HG02852 (cell line): ENCODE measurements around the gene CPM.

ENCODE experiments used
- ATAC-seq: cut with Tn5 transposase; IDR thresholded peaks from one replicate; pipeline ENCODE4 v1.9.1; 2021; ENCODE audit warnings: mild to moderate bottlenecking, moderate library complexity; ENCODE audit not compliant: unreplicated experiment

CPM gene

DNA sequence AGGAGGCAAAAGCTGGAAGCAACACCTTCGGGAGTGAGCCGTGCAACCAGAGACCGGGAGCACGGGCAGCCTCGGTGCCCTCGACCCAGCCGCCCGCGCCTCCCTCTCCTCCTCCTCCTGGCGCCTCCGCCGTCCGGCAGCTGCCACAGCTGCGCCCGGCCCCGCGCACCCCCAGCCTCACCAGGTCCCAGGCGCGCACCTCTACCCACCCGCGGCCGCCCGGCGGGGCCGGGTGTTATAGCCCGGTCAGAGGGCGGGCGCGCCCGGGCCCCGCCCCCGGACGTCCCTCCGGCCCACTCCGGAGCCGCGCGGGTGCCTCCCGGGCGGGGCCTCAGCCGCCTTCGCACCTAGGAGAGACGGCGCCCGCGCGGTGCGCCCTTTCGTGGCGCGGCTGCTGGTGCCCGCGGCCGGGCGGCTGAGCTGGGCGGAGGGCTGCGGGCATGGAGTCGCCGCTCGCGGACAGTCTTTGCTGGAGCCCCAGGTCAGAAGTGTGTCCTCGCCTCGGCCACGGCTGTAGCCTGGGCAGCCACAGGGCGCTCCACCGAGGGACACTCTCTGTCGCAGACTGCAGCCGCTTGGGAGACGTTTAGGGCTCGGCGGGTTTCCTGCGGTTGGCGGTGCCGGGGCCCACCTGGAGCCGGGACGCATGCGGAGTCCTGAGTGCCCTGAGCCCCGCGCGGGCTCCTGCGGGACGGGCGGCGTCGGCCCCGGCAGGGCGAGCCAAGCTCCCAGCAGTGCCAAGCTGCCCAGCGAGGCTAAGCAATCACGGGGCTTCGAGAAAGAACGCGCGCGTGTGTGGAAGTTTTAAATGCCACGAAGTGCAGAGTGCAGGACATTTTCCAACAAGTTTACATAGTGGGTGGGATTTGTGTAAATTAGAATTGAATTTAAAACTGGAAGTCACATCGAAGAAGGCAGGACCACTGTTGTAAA, at the start of gene CPM:
Gene CPM (minus strand): TSS at position 211 of the 933 bp plus-strand sequence. CDS start 334 bp downstream, outside the sequence.
- peak; percentile 91 for ATAC-seq

DNA sequence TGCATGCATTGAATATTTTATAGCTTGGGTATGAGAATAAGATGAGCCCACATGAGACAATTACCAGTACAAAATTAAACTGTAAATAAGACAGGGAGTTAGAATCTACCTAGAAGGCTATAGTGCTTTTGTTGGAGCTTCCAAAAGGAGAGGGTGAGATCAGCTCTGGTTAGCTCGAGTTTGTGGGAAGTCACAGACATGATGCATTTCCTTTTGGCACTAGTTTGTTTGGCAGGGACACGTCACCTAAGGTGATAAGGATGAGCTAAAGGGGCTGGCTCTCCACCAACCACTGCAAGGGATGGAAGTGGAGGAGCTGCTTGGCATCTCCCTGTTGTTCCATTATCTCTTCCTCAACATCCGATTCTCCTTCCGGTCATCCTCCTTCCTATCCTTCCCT, 48.5 kb upstream of the CPM start:
- no peak for ATAC-seq

DNA sequence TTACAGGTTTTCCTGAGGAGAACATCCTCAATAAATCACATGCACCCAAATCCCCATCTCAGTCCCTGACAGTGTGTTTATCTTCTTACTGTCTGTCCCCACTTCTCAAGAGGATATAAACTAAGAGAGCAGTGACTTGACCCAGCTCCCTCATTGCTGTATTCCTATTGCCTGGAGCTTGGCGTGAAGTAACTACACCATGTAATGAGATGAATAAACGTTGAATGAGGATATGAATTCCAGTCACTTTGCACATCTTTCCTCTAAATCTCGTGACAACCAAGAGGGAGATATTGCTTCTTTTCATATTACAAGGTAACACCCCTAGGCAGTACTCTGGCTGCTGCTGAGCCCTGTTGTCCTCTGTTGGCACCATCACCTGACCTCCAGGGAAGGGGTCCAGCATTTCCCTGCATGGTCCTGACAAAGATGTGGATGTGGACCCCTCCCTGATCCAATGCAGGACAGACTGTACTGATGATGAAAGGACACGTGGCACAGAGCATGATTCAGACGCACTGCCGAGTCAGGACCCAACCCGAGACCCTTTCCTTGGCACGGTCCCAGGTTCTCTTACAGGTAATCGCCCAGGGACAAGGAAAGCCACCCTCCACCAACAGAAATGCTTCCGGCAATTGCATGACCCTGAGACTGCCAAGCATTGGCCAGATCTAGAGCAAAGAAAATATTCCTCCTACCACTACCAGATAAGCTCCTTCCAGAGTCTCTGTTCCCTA, 47.7 kb upstream of the CPM start:
- no peak for ATAC-seq

DNA sequence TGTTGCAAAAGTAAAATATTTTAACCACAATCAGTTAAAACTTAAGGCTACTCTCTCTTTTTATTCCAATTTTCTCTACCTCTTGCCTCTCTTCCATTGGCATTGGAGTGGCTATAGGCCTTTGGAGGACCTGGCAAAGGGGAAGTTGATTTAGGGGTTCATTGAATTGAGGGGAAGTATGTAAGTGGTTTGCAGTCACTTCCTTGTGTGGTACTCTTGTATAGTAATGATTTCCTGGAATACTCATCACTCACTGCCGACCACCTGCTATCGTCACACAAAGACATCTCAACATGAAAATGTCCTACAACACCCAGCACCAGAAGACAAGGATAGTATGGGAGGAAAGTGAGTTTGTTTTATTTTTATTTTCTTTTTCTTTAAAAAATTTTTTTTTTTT, 45.7 kb upstream of the CPM start:
- ATAC-seq: no peak

DNA sequence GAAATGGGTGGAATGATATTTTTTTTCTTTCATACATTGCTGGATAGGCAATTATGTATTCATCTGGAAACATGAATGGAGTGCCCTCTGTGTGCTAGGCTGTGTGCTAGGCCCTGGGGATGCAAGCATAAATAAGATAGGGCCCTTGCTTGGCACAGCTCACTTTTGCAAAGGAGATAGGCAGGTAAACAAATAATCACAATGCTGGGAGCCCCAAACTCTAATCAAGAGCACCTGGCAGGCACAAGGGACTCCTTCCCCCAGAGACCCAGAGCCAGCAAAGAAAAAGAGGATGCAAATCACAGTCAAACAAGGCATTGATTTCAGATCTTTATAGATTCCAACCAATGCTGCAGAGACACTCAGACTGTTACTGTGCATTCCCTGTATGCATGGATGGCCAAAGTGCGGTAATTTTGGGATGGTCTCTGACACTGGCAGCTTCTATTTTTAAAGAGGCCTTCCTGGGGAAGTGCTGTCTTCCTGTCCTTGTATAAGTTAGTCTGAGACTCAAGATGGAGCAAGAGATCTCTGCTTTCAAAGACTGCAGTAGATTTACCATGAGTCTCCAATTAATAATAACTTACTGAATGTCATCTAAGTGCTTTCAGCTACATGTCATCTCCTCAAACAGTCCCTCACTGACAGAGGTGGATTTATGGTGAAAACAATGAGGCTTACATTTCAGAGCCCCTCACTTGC, 45.1 kb upstream of the CPM start:
- no peak for ATAC-seq

DNA sequence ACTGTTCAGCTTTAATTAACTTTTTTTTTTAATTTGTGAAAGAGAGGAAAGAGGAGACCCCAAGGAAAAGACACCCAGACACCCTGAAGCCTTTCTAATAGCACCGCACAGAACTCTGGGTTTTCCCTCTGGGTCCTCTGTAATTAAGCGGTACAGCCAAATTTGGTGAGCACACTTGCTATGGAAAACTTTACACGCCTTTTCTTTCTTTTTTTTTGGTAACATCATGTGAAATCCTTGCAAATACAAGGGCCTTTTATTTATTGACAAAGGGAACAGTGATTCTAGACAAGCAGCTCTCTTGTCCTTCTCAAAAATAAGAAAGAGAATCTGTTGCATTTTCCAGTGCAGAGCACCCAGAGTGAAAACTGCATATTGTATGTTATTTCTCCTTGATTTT, 44.4 kb upstream of the CPM start:
- no peak for ATAC-seq

DNA sequence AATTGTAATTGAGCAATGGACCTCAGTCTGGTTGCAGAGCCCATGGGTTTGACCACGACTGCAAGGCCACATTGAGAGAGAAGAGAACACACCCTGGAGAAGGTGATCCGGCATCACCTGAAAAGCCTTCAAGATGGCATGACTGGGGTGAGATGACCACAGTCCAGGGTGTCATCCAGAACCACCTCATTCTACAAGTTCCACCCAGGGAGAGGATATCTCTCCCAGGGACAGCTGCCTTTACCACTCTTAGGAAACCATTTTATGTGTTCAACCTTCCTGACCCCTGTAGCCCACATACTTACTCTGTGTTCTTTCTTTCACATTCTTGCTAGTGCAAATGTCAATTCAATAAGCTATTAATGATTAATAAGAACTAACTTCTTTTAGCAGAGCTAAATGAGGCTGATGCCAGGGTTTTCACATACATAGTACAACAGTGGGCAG, 43.4 kb upstream of the CPM start:
- ATAC-seq: no peak

DNA sequence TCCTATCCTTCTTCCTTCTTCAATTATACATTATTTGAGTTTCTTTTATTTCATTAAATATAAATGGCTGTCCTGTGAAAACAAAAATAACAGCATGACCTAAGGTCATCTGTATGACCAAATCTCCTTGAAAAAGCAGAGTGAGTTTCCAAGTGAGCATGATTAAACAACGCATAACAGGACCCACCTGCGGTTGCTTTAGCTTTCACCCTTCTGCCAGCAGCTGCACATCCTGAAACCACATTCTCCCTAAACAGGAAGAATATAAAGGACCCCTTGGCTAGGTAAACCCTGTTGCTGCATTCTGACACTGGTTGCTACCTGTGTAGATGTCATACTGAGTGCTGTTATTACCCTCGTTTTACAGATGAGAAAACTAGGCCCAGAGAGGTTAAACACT, 42.8 kb upstream of the CPM start:
- no peak for ATAC-seq

DNA sequence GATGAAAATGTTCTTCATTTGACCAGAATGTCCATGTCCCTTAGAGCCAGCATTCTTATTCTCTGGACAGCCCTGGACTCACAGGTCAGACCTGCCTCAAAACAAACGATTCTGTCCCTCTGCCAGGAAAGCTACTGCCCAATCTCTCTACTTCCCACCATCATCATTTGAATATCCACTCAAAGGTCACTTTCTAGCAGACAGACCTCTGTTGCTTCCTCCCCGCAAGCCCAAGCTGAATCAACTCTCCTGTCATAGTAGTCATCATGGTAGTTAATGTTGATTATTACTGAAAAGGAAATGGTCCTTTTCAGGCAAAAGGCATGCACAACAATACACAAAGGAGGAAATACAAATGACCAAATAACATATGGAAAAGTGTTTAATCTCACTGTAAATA, 39.6 kb upstream of the CPM start:
- no peak for ATAC-seq

DNA sequence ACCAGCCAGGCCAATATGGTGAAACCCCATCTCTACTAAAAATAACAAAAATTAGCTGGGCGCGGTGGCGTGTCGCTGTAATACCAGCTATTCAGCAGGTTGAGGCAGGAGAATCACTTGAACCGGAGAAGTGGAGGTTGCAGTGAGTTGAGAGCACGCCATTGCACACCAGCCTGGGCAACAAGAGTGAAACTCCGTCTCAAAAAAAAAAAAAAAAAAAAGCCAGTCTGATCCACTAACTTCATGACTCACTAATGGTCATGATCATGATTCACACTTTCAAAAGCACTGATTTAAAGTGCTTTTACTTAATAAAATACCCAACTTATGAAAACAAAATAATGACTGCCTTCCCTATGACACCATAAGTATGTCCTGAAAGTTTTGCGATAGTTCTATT, 38.4 kb upstream of the CPM start:
- ATAC-seq: no peak

DNA sequence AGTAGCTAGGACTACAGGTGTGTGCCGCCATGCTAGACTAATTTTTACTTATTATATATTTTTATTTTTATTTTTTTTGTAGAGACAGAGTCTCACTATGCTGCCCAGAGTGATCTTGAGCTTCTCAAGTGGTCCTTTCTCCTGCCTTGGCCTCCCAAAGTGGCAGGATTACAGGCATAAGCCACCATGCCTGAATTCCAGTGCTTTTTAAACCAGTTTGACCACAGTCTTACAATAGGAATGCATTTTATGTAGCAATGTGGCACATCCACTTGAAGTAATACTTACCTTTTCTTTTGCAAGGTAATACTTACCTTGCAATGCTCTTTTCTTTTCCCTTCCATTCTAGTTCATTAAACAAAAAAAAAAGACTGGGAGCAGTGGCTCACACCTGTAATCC, 38.0 kb upstream of the CPM start:
- no peak for ATAC-seq

DNA sequence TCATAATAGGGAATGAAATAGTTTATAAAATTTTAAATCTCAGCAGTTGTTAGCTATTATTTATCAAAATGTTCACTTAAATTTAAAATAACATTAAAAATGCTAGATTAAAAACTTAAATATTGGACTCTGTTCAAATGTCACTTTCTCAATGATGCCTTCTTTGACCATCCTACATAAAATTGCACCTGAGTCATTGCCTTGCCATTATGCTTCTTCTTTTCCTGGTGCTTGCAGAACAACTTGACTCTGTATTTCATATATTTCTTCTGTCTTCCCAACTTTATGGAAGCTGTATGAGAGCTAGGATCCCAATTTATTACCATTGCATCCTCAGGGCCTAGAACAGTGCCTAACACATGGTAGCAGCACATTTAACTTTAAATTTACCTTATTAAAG, 37.3 kb upstream of the CPM start:
- no peak for ATAC-seq

DNA sequence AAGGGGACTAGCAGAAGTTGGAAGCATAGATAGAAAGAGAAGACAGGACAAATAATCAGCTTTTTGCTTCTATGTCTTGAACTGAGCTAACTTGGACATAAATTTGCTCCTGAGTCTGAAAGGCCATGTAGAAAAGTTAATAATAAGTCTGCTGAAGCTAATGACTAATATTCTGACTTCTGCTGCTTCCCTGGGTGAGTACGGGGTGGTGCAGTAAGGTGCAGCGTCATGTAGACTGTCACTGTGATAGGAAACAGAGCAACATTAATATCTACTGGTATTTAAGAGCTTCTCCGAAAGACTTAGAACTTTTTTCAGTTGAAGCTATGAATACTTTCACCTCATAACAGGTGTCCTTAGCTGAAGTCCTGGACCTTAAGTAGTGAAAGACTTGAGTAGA, 34.1 kb upstream of the CPM start:
- ATAC-seq: no peak

DNA sequence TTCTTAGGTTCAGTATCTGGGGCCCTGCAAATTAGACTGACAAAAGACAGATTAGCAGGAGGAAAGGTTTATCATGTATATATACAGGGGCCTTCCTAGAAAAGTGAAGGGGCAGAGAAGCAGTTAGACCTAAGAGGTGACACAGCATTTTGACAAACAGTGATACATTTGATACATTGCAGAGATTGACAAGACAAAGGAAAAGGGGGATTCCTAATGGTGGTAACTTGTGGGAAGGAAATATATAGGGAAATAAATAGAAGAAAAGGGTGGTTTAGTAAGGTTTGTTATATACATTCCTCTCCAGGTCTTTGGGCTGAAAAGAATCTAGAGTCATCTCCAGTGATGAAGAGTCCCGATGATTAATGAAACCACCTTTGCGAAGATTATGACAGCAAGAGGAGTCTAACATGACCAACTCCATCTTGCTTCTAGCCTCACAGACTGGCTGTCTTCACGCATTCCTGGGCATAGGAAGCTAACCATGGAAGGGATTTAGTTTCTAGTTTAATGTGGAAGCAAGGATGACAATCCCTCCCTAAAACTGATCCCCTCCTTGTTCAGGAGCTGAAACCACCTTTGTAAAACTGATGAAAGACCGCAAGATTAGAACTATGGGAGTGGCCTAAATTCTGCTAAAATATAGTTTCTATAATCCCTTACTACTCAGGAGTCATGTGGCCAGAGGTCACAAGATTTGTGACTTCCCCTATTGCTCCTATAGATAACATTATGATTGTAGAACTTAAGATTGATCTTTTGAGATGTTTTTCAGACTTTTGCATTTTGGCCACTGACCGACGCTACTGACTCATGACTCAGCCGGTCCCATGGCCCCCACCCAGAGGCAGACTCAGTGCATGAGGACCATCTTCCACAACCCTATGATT, 31.1 kb upstream of the CPM start:
- no peak for ATAC-seq

DNA sequence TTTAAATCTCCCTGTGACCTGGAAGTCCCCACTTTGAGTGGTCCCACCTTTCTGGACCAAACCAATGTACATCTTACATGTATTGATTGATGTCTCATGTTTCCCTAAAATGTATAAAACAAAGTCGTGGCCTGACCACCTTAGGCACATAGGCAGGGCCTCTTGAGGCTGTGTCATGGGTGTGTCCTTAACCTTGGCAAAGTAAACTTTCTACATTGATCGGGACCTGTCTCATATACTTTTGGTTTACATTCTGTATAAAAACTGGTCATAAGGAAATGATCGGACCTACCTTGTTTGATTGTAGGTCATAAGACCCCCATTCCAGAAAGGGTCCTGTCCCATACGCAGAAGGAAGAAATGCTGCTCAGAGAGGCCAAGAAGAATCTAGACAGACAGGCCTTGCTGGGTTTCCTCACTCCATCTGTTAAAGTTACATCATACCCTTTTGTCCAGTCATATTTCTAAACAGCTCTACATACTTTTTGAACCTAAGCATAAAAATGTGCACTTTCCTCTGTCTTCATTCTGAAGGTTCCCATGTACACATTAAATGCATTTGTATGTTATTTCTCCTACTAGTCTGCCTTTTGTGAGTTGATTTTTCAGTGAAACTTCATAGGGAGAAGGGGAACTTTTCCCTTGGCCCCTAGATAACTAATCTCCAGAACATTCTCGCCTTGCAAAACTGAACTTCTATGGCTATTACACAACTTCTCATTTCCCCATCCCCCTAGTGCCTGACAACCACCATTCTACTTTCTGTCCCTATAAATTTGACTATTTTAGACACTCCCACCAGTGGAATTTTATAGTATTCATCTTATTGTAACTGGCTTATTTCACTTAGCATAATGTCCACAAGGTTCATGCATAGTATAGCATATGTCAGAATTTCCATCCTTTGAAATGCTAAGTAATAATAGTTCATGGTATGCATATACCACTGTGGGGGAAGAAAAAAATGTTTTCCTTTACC, 30.2 kb upstream of the CPM start:
- ATAC-seq: no peak

DNA sequence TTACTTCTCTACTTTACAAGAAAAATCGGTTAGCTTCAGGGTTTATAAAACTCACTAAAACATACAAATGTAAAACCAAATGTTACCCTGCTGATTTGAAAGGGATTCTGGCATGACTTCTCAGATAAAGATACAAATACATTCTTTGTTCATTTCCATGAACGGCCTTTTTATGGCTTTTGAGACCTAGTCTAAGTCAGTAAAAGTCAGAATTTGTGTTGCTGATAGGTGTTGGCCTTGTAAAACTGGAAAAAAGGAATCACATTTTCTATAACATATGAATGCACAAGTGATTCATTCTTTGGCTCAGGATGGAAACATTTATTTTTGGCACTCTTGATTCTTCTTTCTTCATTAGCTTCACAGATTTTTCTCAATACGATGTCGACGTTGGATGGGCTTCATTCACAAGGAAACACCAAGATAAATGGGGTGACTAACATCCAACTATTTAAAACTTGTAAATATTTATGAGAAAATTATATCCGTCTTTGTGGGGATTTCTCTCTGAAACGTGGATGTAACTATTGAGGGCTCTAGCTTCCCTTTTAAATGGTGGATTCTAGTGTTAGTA, 27.0 kb upstream of the CPM start:
- ATAC-seq: no peak

DNA sequence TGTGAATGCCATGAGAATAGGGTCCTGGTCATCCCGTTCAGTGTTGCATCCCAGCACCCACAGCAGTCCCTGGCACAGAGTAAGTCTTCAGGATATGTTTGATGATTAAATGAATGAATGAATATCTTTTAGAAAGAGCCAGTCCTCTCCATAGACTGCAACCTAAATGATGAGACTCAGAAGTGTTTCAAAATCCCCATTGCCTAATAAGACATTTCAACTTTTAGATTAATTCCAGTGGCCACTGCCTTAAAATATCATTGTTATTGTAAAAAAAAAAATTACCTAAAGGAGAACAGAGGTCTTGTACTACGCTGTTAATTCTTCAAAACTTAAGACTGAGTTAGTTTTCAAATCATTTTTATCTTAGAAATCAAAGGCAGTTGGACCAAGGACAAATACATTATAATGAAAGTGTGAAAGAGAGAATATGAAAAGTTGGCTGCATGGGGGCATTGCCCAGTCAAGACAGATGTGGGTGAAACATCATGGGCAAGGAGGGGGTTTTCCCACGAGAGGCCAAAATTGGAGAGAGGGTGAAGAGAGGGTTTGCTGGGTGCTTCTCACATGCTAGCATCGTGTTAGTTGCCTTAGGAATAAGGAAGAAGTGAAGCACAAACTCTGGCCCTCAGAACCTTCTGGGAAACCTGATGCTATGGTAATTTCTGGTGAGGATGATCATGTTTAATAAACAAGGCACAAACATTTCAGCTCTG, 26.3 kb upstream of the CPM start:
- ATAC-seq: no peak

DNA sequence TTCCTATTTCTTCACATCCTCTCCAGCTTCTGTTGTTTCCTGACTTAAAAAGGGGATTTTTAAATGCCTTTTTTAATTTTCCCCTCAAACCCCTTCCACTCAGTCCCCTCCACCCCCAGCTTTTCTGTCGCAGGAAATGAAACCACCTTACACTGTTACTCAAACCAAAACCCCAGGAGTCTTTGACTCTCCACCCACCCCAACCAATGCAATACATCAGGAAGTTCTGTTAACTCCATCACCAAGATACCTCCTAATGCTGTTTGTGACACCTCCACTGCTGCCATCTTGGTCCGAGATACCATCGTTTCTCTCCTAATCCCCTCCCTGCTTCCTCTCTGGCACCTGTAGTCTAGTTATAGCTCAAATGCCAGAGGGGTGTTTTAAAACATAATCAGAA, 25.4 kb upstream of the CPM start:
- ATAC-seq: peak; percentile 97
